Panc1 (cell line): ENCODE results near the gene NPDC1. TPM values are rescaled to one million over a fixed set of nuclear protein-coding genes. Genes with fewer than 3 reads are reported as not detected.

ENCODE experiments used
- ATAC-seq: fragments of 200-7000 bp; cut with Tn5 transposase; 2 replicates; pipeline ENCODE4 v1.9.1; 2020; ENCODE audit warnings: mild to moderate bottlenecking, moderate library complexity
- BruUV-seq: library from RNA; stranded (reverse); fragments of 400-500 nt; replicated peaks from 2 replicates; lab custom pipeline; 2021; lab: Mats Ljungman, UMichigan
- CTCF ChIA-PET: fragments of 300-600 bp; sonication (Branson Sonifier 250); formaldehyde crosslinking; loops from one replicate; lab custom pipeline; 2022; ENCODE audit warnings: antibody characterized with exemption; lab: Charles Lee
- POLR2A ChIA-PET: fragments of 300-600 bp; sonication (Branson Sonifier 250); formaldehyde crosslinking; loops from one replicate; lab custom pipeline; 2022; ENCODE audit warnings: antibody characterized with exemption; lab: Charles Lee
- DNase-seq: peaks from one replicate; pipeline ENCODE4 v3.0.0-alpha.2; 2010; ENCODE audit warnings: low read depth, low spot score
- H3K27ac ChIP-seq: 2 replicates; pipeline ENCODE4 v1.5.1; 2011; ENCODE audit warnings: mild to moderate bottlenecking, low read length, inconsistent platforms
- H3K27me3 ChIP-seq: fragments of 200-500 bp; sonication (Bioruptor generic); 2 replicates; pipeline ENCODE4 v1.6.0; 2014; ENCODE audit warnings: low read length, inconsistent platforms; ENCODE audit not compliant: control insufficient read depth, insufficient read depth
- H3K36me3 ChIP-seq: fragments of 200-500 bp; sonication (Bioruptor generic); 2 replicates; pipeline ENCODE4 v1.5.1; 2014; ENCODE audit warnings: inconsistent platforms, mild to moderate bottlenecking, low read length, moderate library complexity; ENCODE audit not compliant: control insufficient read depth, insufficient read depth
- H3K4me1 ChIP-seq: 2 replicates; pipeline ENCODE4 v1.5.1; 2011; ENCODE audit warnings: inconsistent platforms, mild to moderate bottlenecking, low read length, moderate library complexity; ENCODE audit not compliant: control insufficient read depth, insufficient read depth
- H3K4me3 ChIP-seq, 2 experiments: 2 replicates each; pipeline ENCODE4 v1.5.1; 2011 to 2012; ENCODE audit warnings: low read depth in 2 of 2, low read length in 2 of 2, mild to moderate bottlenecking in 2 of 2, inconsistent platforms in 1 of 2, moderate library complexity in 1 of 2
- H3K9me3 ChIP-seq: fragments of 200-500 bp; sonication (Bioruptor generic); 2 replicates; pipeline ENCODE4 v1.5.1; 2014; ENCODE audit warnings: low read depth, mild to moderate bottlenecking, inconsistent platforms, low read length, moderate library complexity; ENCODE audit not compliant: control insufficient read depth, insufficient read depth
- POLR2AphosphoS5 ChIP-seq: IDR thresholded peaks from 2 replicates; pipeline ENCODE4 v1.6.1; 2012; ENCODE audit warnings: mild to moderate bottlenecking, low read depth, low read length, moderate library complexity
- SIN3A ChIP-seq: IDR thresholded peaks from 2 replicates; pipeline ENCODE4 v1.6.1; 2012; ENCODE audit warnings: low read depth, mild to moderate bottlenecking, low read length, moderate library complexity, borderline replicate concordance; ENCODE audit not compliant: insufficient read depth
- TCF7L2 ChIP-seq: IDR thresholded peaks from 2 replicates; pipeline ENCODE4 v1.6.1; 2011; ENCODE audit warnings: mild to moderate bottlenecking, low read depth, low read length, inconsistent platforms
- in situ Hi-C: cut with HindIII; loops from 2 replicates; pipeline ENCODE4 v1.10.0; 2016; ENCODE audit warnings: low sequenced_read_pairs, low pct_unique_long_range_greater_than_20kb
- intact Hi-C: fragments of 100-400 bp; cut with micrococcal nuclease; formaldehyde crosslinking; loops from one replicate; pipeline ENCODE4 v1.10.0; 2022; ENCODE audit not compliant: unreplicated experiment
- total RNA-seq: library from RNA; stranded (reverse); gene quantifications from one replicate; pipeline ENCODE4 v1.2.1, GENCODE V29; 2021; ENCODE audit not compliant: unreplicated experiment
- TF ChIP-seq, protein P1 (sequence below): fragments of 450-650 bp; IDR thresholded peaks from 2 replicates; pipeline ENCODE4 v1.5.1; 2017; ENCODE audit warnings: mild to moderate bottlenecking
- TF ChIP-seq, protein P2 (sequence below), 2 experiments: IDR thresholded peaks; 2 replicates each; pipeline ENCODE4 v1.6.1; 2011 to 2012; ENCODE audit warnings: low read depth in 2 of 2, control low read depth in 1 of 2, low read length in 1 of 2, mild to moderate bottlenecking in 1 of 2, moderate library complexity in 1 of 2; ENCODE audit not compliant: insufficient read depth in 1 of 2

Gene NPDC1
- total RNA-seq, 1 experiment from 2014 or later = 43.5 TPM

DNA sequence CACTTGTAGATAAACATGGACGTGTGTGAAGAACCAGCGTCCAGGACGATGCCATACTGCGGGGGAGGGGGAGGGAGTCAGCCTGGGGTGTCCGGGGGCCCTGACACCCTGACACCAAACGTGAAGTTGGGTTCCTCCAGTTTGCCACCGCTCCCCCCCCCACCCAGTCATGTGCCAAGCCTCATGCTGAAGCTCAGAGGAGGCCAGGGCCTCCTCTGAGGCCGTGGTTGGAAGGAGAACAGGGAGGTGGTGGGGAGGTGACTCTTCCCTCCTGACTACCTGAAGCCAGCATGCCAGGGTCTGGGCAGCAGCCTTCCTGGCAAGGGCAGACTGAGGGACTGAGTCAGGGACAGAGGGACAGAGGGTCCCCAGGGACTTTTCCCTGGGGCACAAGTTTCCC lies 6.3 kb upstream of the NPDC1 start:
- TF ChIP-seq POLR2AphosphoS5 (no peak), SIN3A (no peak), TCF7L2 (no peak)
- TF ChIP-seq, protein P1, sequence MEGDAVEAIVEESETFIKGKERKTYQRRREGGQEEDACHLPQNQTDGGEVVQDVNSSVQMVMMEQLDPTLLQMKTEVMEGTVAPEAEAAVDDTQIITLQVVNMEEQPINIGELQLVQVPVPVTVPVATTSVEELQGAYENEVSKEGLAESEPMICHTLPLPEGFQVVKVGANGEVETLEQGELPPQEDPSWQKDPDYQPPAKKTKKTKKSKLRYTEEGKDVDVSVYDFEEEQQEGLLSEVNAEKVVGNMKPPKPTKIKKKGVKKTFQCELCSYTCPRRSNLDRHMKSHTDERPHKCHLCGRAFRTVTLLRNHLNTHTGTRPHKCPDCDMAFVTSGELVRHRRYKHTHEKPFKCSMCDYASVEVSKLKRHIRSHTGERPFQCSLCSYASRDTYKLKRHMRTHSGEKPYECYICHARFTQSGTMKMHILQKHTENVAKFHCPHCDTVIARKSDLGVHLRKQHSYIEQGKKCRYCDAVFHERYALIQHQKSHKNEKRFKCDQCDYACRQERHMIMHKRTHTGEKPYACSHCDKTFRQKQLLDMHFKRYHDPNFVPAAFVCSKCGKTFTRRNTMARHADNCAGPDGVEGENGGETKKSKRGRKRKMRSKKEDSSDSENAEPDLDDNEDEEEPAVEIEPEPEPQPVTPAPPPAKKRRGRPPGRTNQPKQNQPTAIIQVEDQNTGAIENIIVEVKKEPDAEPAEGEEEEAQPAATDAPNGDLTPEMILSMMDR = no peak
- TF ChIP-seq, protein P2, sequence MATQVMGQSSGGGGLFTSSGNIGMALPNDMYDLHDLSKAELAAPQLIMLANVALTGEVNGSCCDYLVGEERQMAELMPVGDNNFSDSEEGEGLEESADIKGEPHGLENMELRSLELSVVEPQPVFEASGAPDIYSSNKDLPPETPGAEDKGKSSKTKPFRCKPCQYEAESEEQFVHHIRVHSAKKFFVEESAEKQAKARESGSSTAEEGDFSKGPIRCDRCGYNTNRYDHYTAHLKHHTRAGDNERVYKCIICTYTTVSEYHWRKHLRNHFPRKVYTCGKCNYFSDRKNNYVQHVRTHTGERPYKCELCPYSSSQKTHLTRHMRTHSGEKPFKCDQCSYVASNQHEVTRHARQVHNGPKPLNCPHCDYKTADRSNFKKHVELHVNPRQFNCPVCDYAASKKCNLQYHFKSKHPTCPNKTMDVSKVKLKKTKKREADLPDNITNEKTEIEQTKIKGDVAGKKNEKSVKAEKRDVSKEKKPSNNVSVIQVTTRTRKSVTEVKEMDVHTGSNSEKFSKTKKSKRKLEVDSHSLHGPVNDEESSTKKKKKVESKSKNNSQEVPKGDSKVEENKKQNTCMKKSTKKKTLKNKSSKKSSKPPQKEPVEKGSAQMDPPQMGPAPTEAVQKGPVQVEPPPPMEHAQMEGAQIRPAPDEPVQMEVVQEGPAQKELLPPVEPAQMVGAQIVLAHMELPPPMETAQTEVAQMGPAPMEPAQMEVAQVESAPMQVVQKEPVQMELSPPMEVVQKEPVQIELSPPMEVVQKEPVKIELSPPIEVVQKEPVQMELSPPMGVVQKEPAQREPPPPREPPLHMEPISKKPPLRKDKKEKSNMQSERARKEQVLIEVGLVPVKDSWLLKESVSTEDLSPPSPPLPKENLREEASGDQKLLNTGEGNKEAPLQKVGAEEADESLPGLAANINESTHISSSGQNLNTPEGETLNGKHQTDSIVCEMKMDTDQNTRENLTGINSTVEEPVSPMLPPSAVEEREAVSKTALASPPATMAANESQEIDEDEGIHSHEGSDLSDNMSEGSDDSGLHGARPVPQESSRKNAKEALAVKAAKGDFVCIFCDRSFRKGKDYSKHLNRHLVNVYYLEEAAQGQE (IDR thresholded peaks at IDR 0.05; ENCODE audit: insufficient read depth in 1 of 2, low read depth in 2 of 2, low read length in 1 of 2) = no peak
- intact Hi-C loops = no loop called here
- Histone ChIP-seq H3K4me3 (no peak overlapping the region), H3K27me3 (no peaks in the 10 kb centered on the region), H3K27ac (no peak overlapping the region), H3K4me1 (peaks cover 2% of the 10 kb centered on the region; the same call in 1 of the 2 replicates), H3K9me3 (no peaks in the 10 kb centered on the region), H3K36me3 (no peaks in the 10 kb centered on the region)
- CTCF ChIA-PET = no interaction called here
- DNase-seq (no peak), ATAC-seq (no peak)
- no TSS peak for BruUV-seq
- in situ Hi-C loops = no loop called here
- POLR2A ChIA-PET = no interaction called here

DNA sequence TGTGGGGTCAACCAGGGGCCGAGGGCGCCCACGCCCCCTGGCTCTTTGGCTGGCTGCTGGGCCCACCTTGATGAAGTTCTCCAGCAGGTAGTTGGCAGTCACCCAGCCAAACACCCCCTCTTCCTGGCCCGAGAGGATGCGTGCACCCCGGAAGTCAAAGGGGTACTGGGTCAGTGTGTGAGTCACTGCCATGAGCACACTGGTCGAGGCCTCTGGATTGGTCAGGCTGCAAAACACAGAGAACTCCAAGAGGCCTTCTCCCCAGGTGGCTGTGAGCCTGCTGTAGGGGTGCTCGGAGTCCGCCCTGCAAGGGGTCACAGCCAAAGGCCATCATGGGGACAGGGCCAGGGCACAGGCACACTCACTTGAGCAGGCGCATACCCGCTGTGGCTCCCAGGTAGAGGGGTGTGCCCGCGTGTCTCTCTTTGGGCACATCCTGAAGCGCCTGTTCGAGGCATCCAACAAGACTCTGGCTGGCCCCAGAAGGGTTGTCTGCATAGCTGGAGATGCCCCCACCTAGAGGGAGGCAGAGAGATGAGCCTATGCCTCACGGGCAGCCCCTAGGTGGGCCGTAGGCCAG lies 5.3 kb upstream of the NPDC1 start:
- Histone ChIP-seq H3K4me3 (no peak overlapping the region), H3K27ac (no peak overlapping the region), H3K27me3 (no peaks in the 10 kb centered on the region), H3K36me3 (no peaks in the 10 kb centered on the region), H3K4me1 (peaks cover 2% of the 10 kb centered on the region; the same call in 1 of the 2 replicates), H3K9me3 (no peaks in the 10 kb centered on the region)
- BruUV-seq = no TSS peak
- CTCF ChIA-PET = no interaction called here
- in situ Hi-C loops = no loop called here
- no peak for ATAC-seq
- no peak for DNase-seq
- TF ChIP-seq TCF7L2 (no peak), SIN3A (no peak), POLR2AphosphoS5 (no peak)
- TF ChIP-seq, protein P1 = no peak
- TF ChIP-seq, protein P2 (IDR thresholded peaks at IDR 0.05; ENCODE audit: insufficient read depth in 1 of 2, low read depth in 2 of 2, low read length in 1 of 2) = no peak
- POLR2A ChIA-PET = no interaction called here
- intact Hi-C loops = no loop called here
